ENCODE results near the gene AOC2. TPM values are rescaled to one million over a fixed set of nuclear protein-coding genes. Genes with fewer than 3 reads are reported as not detected.

Gene AOC2
- total and polyA plus RNA-seq, 9 of the 15 experiments (the other 6 are each of a cell fraction or from before 2014, with no cell fraction given): 0.08 to 0.91 (median 0.49) TPM

- no peak overlapping the region for H3K27ac ChIP-seq (ENCODE audit: extremely low read depth, low read depth, low read length)
- no peak overlapping the region for H3K4me2 ChIP-seq (ENCODE audit: insufficient read depth, low read length)
- H3K9me3 ChIP-seq (replicated peaks; ENCODE audit: control insufficient read depth, insufficient read depth, low read depth, low read length): no peaks in the 10 kb centered on the region
- H3K9ac ChIP-seq (ENCODE audit: insufficient read depth in 1 of 2, low read depth in 2 of 2, low read length in 2 of 2): no peak overlapping the region
- no peaks in the 10 kb centered on the region for H3K9me1 ChIP-seq (ENCODE audit: control insufficient read depth, insufficient read depth, low read length)
- no peak overlapping the region for H2AFZ ChIP-seq (ENCODE audit: low read depth, low read length)
- H3K27me3 ChIP-seq (ENCODE audit: control insufficient read depth in 2 of 2, insufficient read depth in 2 of 2, low read length in 2 of 2): no peaks in the 10 kb centered on the region
- POLR2A ChIA-PET: interaction anchor here (0.6 kb wide), 1 partner anchor 593 kb away, joined by 3 read pairs; no protein-coding TSS in a partner anchor
- 67% methylated on average over 3 of the region's 7 CpGs for WGBS (ENCODE audit: insufficient coverage, low coverage, missing lambda C conversion rate)
- H3K4me3 ChIP-seq: no peak overlapping the region
- intact Hi-C loops (cut with micrococcal nuclease): no loop called here
- no peak for ATAC-seq
- no peaks in the 10 kb centered on the region for H4K20me1 ChIP-seq (replicated peaks; ENCODE audit: control insufficient read depth, insufficient read depth, low read length)
- TF ChIP-seq MBD2 (IDR thresholded peaks at IDR 0.05; ENCODE audit: borderline replicate concordance, low read depth) (no peak), WHSC1 (IDR thresholded peaks at IDR 0.05; ENCODE audit: low read length) (no peak), GTF2A2 (tag; IDR thresholded peaks at IDR 0.05) (no peak), STAT5B (CRISPR knock-in tag; IDR thresholded peaks at IDR 0.05) (no peak), CTCFL (IDR thresholded peaks at IDR 0.05; ENCODE audit: borderline replicate concordance, insufficient read depth, low read depth, low read length, poor library complexity, severe bottlenecking) (no peak), HDAC8 (tag; IDR thresholded peaks at IDR 0.05) (no peak), PCBP1 (IDR thresholded peaks at IDR 0.05; ENCODE audit: low read depth, low read length, poor library complexity, severe bottlenecking) (no peak), EZH2 (IDR thresholded peaks at IDR 0.05; ENCODE audit: borderline replicate concordance, low read depth, low read length) (no peak), TBL1XR1 (IDR thresholded peaks at IDR 0.05; ENCODE audit: low read length in 2 of 2) (no peak), SMC3 (conservative IDR thresholded peaks at IDR 0.05; ENCODE audit: insufficient read depth, low read depth, low read length) (no peak), RUNX1 (IDR thresholded peaks at IDR 0.05; ENCODE audit: low read depth) (no peak), NR2C2 (CRISPR knock-in tag; IDR thresholded peaks at IDR 0.05) (no peak), NR2C2 (tag; IDR thresholded peaks at IDR 0.05) (no peak)
- CTCF ChIA-PET (ENCODE audit: low intra/inter-chr PET ratio): no interaction called here
- H3K36me3 ChIP-seq (ENCODE audit: control insufficient read depth, insufficient read depth, low read length): no peaks in the 10 kb centered on the region
- FAIRE-seq: no peak
- no peaks in the 10 kb centered on the region for H3K79me2 ChIP-seq (ENCODE audit: control insufficient read depth, insufficient read depth, low read length)
- DNase-seq (ENCODE audit: extremely low read depth in 1 of 4, low spot score in 3 of 4): no peak
- BruUV-seq (replicated peaks): no TSS peak
- no peaks in the 10 kb centered on the region; a peak in 1 of 5 replicates for H3K4me1 ChIP-seq (replicated peaks in 1 of 2; ENCODE audit: control insufficient read depth in 2 of 2, insufficient read depth in 2 of 2, low read length in 2 of 2)
- in situ Hi-C loops (cut with MboI): no loop called here
Measured at GRCh38 chr17:42889809-42890208, 45.4 kb downstream of the AOC2 start.
